HCT116 (cell line): ENCODE data around the gene ROBO1. TPM values are rescaled to one million over a fixed set of nuclear protein-coding genes. Genes with fewer than 3 reads are reported as not detected.

ENCODE experiments used
- ATAC-seq: fragments of 200-7000 bp; cut with Tn5 transposase; 2 replicates; pipeline ENCODE4 v1.9.1; 2020; ENCODE audit warnings: mild to moderate bottlenecking, moderate library complexity
- BruUV-seq: library from RNA; stranded (reverse); fragments of 400-500 nt; replicated peaks from 2 replicates; lab custom pipeline; 2021; lab: Mats Ljungman, UMichigan
- CTCF ChIA-PET: fragments of 300-600 bp; sonication (Branson Sonifier 250); formaldehyde crosslinking; loops from one replicate; lab custom pipeline; 2021; ENCODE audit warnings: antibody characterized with exemption; lab: Charles Lee
- POLR2A ChIA-PET: fragments of 300-600, 350-600 bp; sonication (Branson Sonifier 250); formaldehyde crosslinking; loops from one replicate; lab custom pipeline; 2021; ENCODE audit warnings: antibody characterized with exemption; lab: Charles Lee
- RAD21 ChIA-PET, 2 experiments: fragments of 300-600 bp; sonication (Branson Sonifier 250); formaldehyde crosslinking; loops; one replicate each; lab custom pipeline; 2023; ENCODE audit warnings: low total read pairs in 2 of 2; ENCODE audit not compliant: uncharacterized antibody in 2 of 2, unreplicated experiment in 2 of 2, low non-redundant PET in 1 of 2; lab: Charles Lee
- DNase-seq: peaks from one replicate; pipeline ENCODE4 v3.0.0-alpha.2; 2010; ENCODE audit warnings: low read depth, low spot score
- H2AFZ ChIP-seq: fragments of 200-600 bp; shearing (Covaris generic), sonication (generic); 2 replicates; pipeline ENCODE4 v1.6.1; 2017; ENCODE audit warnings: low read depth, mixed run types, mixed read lengths, antibody characterized with exemption, low read length; ENCODE audit not compliant: poor library complexity, severe bottlenecking
- H3K27ac ChIP-seq: 2 replicates; pipeline ENCODE4 v1.5.1; 2012; ENCODE audit warnings: low read depth, low read length
- H3K27me3 ChIP-seq: fragments of 200-600 bp; sonication (generic); 2 replicates; pipeline ENCODE4 v1.6.1; 2016; ENCODE audit warnings: mixed run types, low read length, mixed read lengths; ENCODE audit not compliant: insufficient read depth
- H3K36me3 ChIP-seq, 2 experiments: fragments of 200-500 bp in 1 of 2; fragments of 200-600 bp in 1 of 2; sonication (Bioruptor generic) in 1 of 2; sonication (generic) in 1 of 2; 2 replicates each; pipeline versions ENCODE4 v1.5.1 to v1.6.1; 2014 to 2016; ENCODE audit warnings: low read length in 2 of 2, inconsistent platforms in 1 of 2, mixed read lengths in 1 of 2, mixed run types in 1 of 2; ENCODE audit not compliant: insufficient read depth in 2 of 2, control insufficient read depth in 1 of 2
- H3K4me1 ChIP-seq, 2 experiments: fragments of 200-600 bp in 1 of 2; sonication (generic) in 1 of 2; 2 replicates each; pipeline versions ENCODE4 v1.5.1 to v1.6.1; 2012 to 2017; ENCODE audit warnings: low read length in 2 of 2, inconsistent platforms in 1 of 2, mild to moderate bottlenecking in 1 of 2, mixed read lengths in 1 of 2, mixed run types in 1 of 2, moderate library complexity in 1 of 2; ENCODE audit not compliant: insufficient read depth in 2 of 2, control insufficient read depth in 1 of 2
- H3K4me2 ChIP-seq: fragments of 200-600 bp; sonication (generic); 2 replicates; pipeline ENCODE4 v1.6.1; 2017; ENCODE audit warnings: mixed run types, low read length, mixed read lengths
- H3K4me3 ChIP-seq, 2 experiments: fragments of 200-600 bp in 1 of 2; sonication (generic) in 1 of 2; replicated peaks in 1 of 2; 2 replicates each; pipeline ENCODE4 v1.5.1; 2011 to 2016; ENCODE audit warnings: low read length in 2 of 2, control low read depth in 1 of 2, low read depth in 1 of 2, mild to moderate bottlenecking in 1 of 2, mixed read lengths in 1 of 2, mixed run types in 1 of 2
- H3K79me2 ChIP-seq: fragments of 200-600 bp; sonication (generic); 2 replicates; pipeline ENCODE4 v1.6.1; 2017; ENCODE audit warnings: mild to moderate bottlenecking, mixed run types, low read length, moderate library complexity, mixed read lengths; ENCODE audit not compliant: insufficient read depth
- H3K9ac ChIP-seq: fragments of 200-600 bp; sonication (generic); 2 replicates; pipeline ENCODE4 v1.6.1; 2016; ENCODE audit warnings: low read length, mixed read lengths
- H3K9me2 ChIP-seq: fragments of 200-600 bp; sonication (generic), shearing (Covaris generic); 2 replicates; pipeline ENCODE4 v1.6.1; 2017; ENCODE audit warnings: mixed run types, mild to moderate bottlenecking, moderate library complexity; ENCODE audit not compliant: insufficient read depth
- H3K9me3 ChIP-seq, 2 experiments: fragments of 200-500 bp in 1 of 2; fragments of 200-600 bp in 1 of 2; sonication (Bioruptor generic) in 1 of 2; sonication (generic) in 1 of 2; 2 replicates each; pipeline ENCODE4 v1.6.1; 2014 to 2017; ENCODE audit warnings: low read length in 2 of 2, mixed read lengths in 2 of 2, inconsistent platforms in 1 of 2, low read depth in 1 of 2, mild to moderate bottlenecking in 1 of 2, mixed run types in 1 of 2, moderate library complexity in 1 of 2; ENCODE audit not compliant: control insufficient read depth in 1 of 2, insufficient read depth in 1 of 2
- H4K20me1 ChIP-seq: fragments of 200-600 bp; sonication (generic), shearing (Covaris generic); 2 replicates; pipeline ENCODE4 v1.6.1; 2017; ENCODE audit warnings: mixed run types, mild to moderate bottlenecking, moderate library complexity; ENCODE audit not compliant: insufficient read depth
- CBX3 ChIP-seq: IDR thresholded peaks from 2 replicates; pipeline ENCODE4 v1.6.1; 2012; ENCODE audit warnings: low read depth
- CEBPB ChIP-seq: IDR thresholded peaks from 2 replicates; pipeline ENCODE4 v1.6.1; 2012; ENCODE audit warnings: low read depth
- EGR1 ChIP-seq: IDR thresholded peaks from 2 replicates; pipeline ENCODE4 v1.6.1; 2012; ENCODE audit warnings: low read depth
- EZH2phosphoT487 ChIP-seq: fragments of 200-600 bp; IDR thresholded peaks from 2 replicates; pipeline ENCODE4 v1.6.1; 2018; ENCODE audit warnings: antibody characterized with exemption, borderline replicate concordance
- FOSL1 ChIP-seq: IDR thresholded peaks from 2 replicates; pipeline ENCODE4 v1.6.1; 2012; ENCODE audit warnings: low read depth
- POLR2A ChIP-seq: IDR thresholded peaks from 2 replicates; pipeline ENCODE4 v1.7.0; 2011; ENCODE audit warnings: borderline replicate concordance; ENCODE audit not compliant: insufficient read depth, insufficient read length; ENCODE audit errors: extremely low read depth
- POLR2AphosphoS5 ChIP-seq: IDR thresholded peaks from 2 replicates; pipeline ENCODE4 v1.6.1; 2011; ENCODE audit warnings: mild to moderate bottlenecking, low read depth, low read length, moderate library complexity
- RAD21 ChIP-seq: IDR thresholded peaks from 2 replicates; pipeline ENCODE4 v1.6.1; 2012; ENCODE audit warnings: low read depth, mild to moderate bottlenecking
- SRF ChIP-seq: IDR thresholded peaks from 2 replicates; pipeline ENCODE4 v1.6.1; 2012; ENCODE audit warnings: low read depth
- TCF7L2 ChIP-seq: IDR thresholded peaks from 2 replicates; pipeline ENCODE4 v1.7.0; 2011; ENCODE audit warnings: borderline replicate concordance, inconsistent platforms; ENCODE audit not compliant: insufficient read depth, insufficient read length; ENCODE audit errors: extremely low read depth
- YY1 ChIP-seq: IDR thresholded peaks from 2 replicates; pipeline ENCODE4 v1.6.1; 2011; ENCODE audit warnings: low read length, low read depth, moderate library complexity, mild to moderate bottlenecking; ENCODE audit not compliant: insufficient replicate concordance; ENCODE audit errors: extremely low read depth
- ZFX ChIP-seq: fragments of 450-650 bp; IDR thresholded peaks from 2 replicates; pipeline ENCODE4 v1.6.1; 2017
- intact Hi-C: fragments of 100-400 bp; cut with micrococcal nuclease; formaldehyde crosslinking; loops from 2 replicates; pipeline ENCODE4 v1.10.0; 2022
- total RNA-seq: library from RNA; stranded (reverse); gene quantifications from one replicate; pipeline ENCODE4 v1.2.1, GENCODE V29; 2021; ENCODE audit not compliant: unreplicated experiment
- TF ChIP-seq, protein P1 (sequence below), 3 experiments: fragments of 200-600 bp in 1 of 3; sonication (generic) in 1 of 3; IDR thresholded peaks in 2 of 3; conservative IDR thresholded peaks in 1 of 3; 2 replicates each; pipeline ENCODE4 v1.5.1; 2012 to 2017; ENCODE audit warnings: low read depth in 2 of 3, low read length in 2 of 3, antibody characterized with exemption in 1 of 3, borderline replicate concordance in 1 of 3, control low read depth in 1 of 3, mild to moderate bottlenecking in 1 of 3, mixed read lengths in 1 of 3, mixed run types in 1 of 3, moderate library complexity in 1 of 3; ENCODE audit not compliant: insufficient read depth in 1 of 3
- TF ChIP-seq, protein P2 (sequence below): IDR thresholded peaks from 2 replicates; pipeline ENCODE4 v1.6.1; 2012
- TF ChIP-seq, protein P3 (sequence below): IDR thresholded peaks from 2 replicates; pipeline ENCODE4 v1.6.1; 2012; ENCODE audit warnings: low read depth
- TF ChIP-seq, protein P4 (sequence below): IDR thresholded peaks from 2 replicates; pipeline ENCODE4 v1.6.1; 2012

The ROBO1 gene
- total RNA-seq, 1 experiment from 2014 or later, result 0.27 TPM

DNA sequence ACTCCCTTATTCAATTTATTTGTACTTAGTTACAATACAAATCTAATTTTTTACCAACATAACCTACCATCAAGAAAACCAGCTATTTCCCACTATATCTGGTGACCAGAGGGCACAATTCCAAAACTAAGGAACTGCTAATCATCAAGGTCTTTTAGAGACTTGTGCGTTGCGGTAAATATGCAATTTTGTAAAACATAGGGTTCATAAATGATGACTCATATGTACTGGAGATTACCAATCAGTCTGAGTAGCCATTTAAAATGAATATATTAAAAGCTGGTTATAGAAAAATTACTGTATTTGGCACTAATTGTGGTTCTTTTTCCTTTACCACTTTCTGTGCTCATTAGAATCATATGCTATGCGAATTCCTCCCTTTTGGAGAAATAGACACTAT is 859.6 kb downstream of the ROBO1 start:
- no TSS peak for BruUV-seq
- ATAC-seq, result no peak
- H3K9me3 ChIP-seq, result peaks cover 4 to 19% of the 10 kb centered on the region in 2 experiments; a peak in 2 of 4 replicates
- H2AFZ ChIP-seq, result no peak overlapping the region
- no peak overlapping the region for H3K4me3 ChIP-seq
- ChIA-PET RAD21 (no interaction called here), POLR2A (no interaction called here), CTCF (no interaction called here)
- no peaks in the 10 kb centered on the region for H3K4me1 ChIP-seq
- DNase-seq, result no peak
- no peak overlapping the region for H3K4me2 ChIP-seq
- no peaks in the 10 kb centered on the region for H4K20me1 ChIP-seq
- TF ChIP-seq FOSL1, result no peak
- TF ChIP-seq, protein P1, sequence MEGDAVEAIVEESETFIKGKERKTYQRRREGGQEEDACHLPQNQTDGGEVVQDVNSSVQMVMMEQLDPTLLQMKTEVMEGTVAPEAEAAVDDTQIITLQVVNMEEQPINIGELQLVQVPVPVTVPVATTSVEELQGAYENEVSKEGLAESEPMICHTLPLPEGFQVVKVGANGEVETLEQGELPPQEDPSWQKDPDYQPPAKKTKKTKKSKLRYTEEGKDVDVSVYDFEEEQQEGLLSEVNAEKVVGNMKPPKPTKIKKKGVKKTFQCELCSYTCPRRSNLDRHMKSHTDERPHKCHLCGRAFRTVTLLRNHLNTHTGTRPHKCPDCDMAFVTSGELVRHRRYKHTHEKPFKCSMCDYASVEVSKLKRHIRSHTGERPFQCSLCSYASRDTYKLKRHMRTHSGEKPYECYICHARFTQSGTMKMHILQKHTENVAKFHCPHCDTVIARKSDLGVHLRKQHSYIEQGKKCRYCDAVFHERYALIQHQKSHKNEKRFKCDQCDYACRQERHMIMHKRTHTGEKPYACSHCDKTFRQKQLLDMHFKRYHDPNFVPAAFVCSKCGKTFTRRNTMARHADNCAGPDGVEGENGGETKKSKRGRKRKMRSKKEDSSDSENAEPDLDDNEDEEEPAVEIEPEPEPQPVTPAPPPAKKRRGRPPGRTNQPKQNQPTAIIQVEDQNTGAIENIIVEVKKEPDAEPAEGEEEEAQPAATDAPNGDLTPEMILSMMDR (IDR thresholded peaks at IDR 0.05 in 2 of 3, conservative IDR thresholded peaks at IDR 0.05 in 1 of 3; ENCODE audit: borderline replicate concordance in 1 of 3, insufficient read depth in 1 of 3, low read depth in 2 of 3, low read length in 2 of 3), result no peak
- no peak for TF ChIP-seq TCF7L2
- TF ChIP-seq CEBPB, result no peak
- no peak for TF ChIP-seq ZFX
- no peak for TF ChIP-seq EGR1
- TF ChIP-seq SRF, result no peak
- no peak for TF ChIP-seq POLR2A
- TF ChIP-seq, protein P2, sequence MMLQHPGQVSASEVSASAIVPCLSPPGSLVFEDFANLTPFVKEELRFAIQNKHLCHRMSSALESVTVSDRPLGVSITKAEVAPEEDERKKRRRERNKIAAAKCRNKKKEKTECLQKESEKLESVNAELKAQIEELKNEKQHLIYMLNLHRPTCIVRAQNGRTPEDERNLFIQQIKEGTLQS, result no peak
- no peak for TF ChIP-seq POLR2AphosphoS5
- TF ChIP-seq, protein P3, sequence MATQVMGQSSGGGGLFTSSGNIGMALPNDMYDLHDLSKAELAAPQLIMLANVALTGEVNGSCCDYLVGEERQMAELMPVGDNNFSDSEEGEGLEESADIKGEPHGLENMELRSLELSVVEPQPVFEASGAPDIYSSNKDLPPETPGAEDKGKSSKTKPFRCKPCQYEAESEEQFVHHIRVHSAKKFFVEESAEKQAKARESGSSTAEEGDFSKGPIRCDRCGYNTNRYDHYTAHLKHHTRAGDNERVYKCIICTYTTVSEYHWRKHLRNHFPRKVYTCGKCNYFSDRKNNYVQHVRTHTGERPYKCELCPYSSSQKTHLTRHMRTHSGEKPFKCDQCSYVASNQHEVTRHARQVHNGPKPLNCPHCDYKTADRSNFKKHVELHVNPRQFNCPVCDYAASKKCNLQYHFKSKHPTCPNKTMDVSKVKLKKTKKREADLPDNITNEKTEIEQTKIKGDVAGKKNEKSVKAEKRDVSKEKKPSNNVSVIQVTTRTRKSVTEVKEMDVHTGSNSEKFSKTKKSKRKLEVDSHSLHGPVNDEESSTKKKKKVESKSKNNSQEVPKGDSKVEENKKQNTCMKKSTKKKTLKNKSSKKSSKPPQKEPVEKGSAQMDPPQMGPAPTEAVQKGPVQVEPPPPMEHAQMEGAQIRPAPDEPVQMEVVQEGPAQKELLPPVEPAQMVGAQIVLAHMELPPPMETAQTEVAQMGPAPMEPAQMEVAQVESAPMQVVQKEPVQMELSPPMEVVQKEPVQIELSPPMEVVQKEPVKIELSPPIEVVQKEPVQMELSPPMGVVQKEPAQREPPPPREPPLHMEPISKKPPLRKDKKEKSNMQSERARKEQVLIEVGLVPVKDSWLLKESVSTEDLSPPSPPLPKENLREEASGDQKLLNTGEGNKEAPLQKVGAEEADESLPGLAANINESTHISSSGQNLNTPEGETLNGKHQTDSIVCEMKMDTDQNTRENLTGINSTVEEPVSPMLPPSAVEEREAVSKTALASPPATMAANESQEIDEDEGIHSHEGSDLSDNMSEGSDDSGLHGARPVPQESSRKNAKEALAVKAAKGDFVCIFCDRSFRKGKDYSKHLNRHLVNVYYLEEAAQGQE, result no peak
- no peak for TF ChIP-seq YY1
- TF ChIP-seq EZH2phosphoT487, result no peak
- no peak for TF ChIP-seq RAD21
- TF ChIP-seq, protein P4, sequence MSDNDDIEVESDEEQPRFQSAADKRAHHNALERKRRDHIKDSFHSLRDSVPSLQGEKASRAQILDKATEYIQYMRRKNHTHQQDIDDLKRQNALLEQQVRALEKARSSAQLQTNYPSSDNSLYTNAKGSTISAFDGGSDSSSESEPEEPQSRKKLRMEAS, result no peak
- no peak for TF ChIP-seq CBX3
- H3K79me2 ChIP-seq, result no peaks in the 10 kb centered on the region
- no peaks in the 10 kb centered on the region for H3K9me2 ChIP-seq
- H3K27me3 ChIP-seq, result no peaks in the 10 kb centered on the region
- intact Hi-C loops, result no loop called here
- no peaks in the 10 kb centered on the region for H3K36me3 ChIP-seq
- no peak overlapping the region for H3K27ac ChIP-seq
- no peak overlapping the region for H3K9ac ChIP-seq
